ENCODE results near the gene MRPS17.
"Not testable (repeated sequence)": the region's sequence is repeated elsewhere in the genome, so short reads cannot be mapped to it uniquely, and the experiment has no call there.

The MRPS17 gene

GRCh38 chr7:55951637-55952351 lies at the start of gene MRPS17:
Gene MRPS17, plus strand, starts transcription at chr7:55951877. Its CDS starts 1,319 bp downstream, at chr7:55953196.
- peak; percentile 85 to 89 for DNase-seq (ENCODE audit: low read depth in 2 of 2)

- no peak for DNase-seq (ENCODE audit: low read depth in 2 of 2)
These were observed 47.5 kb upstream of the MRPS17 start for GRCh38 chr7:55903985-55904759.

GRCh38 chr7:55912748-55913158 lies 38.9 kb upstream of the MRPS17 start:
- no peak for DNase-seq (ENCODE audit: low read depth in 2 of 2)

- DNase-seq (ENCODE audit: low read depth in 2 of 2), result no peak
These were observed 33.9 kb upstream of the MRPS17 start for GRCh38 chr7:55917771-55918170.

GRCh38 chr7:55928006-55928767 lies 23.5 kb upstream of the MRPS17 start:
- no peak for DNase-seq (ENCODE audit: low read depth in 2 of 2)

GRCh38 chr7:55931421-55932151 lies 20.1 kb upstream of the MRPS17 start:
- DNase-seq (ENCODE audit: low read depth in 2 of 2), result no peak

GRCh38 chr7:55939514-55940123 lies 12.1 kb upstream of the MRPS17 start:
- DNase-seq (ENCODE audit: low read depth in 2 of 2), result no peak

GRCh38 chr7:55946545-55946944 lies 5.1 kb upstream of the MRPS17 start:
- DNase-seq (ENCODE audit: low read depth in 2 of 2), result no peak

- DNase-seq (ENCODE audit: low read depth in 2 of 2), result not testable (repeated sequence)
These were observed 635 bp downstream of the MRPS17 start for GRCh38 chr7:55952352-55952671.

- no peak for DNase-seq (ENCODE audit: low read depth in 2 of 2)
These were observed 2.2 kb downstream of the MRPS17 start for GRCh38 chr7:55953707-55954475.

GRCh38 chr7:55957190-55957589 lies 5.5 kb downstream of the MRPS17 start:
- no peak for DNase-seq (ENCODE audit: low read depth in 2 of 2)

GRCh38 chr7:55962014-55962413 lies 10.3 kb downstream of the MRPS17 start:
- DNase-seq (ENCODE audit: low read depth in 2 of 2), result no peak

- DNase-seq (ENCODE audit: low read depth in 2 of 2), result no peak
These were observed 12.0 kb downstream of the MRPS17 start for GRCh38 chr7:55963584-55964168.

GRCh38 chr7:55964261-55965099 lies 12.8 kb downstream of the MRPS17 start, which contains the start of gene NIPSNAP2:
Gene NIPSNAP2, plus strand, starts transcription at chr7:55964585. Its CDS starts 25 bp downstream, at chr7:55964610.
- DNase-seq (ENCODE audit: low read depth in 2 of 2), result peak; percentile 44 to 46

- no peak for DNase-seq (ENCODE audit: low read depth in 2 of 2)
These were observed 13.4 kb downstream of the MRPS17 start for GRCh38 chr7:55965100-55965470.

GRCh38 chr7:55965805-55966421 lies 14.2 kb downstream of the MRPS17 start:
- no peak for DNase-seq (ENCODE audit: low read depth in 2 of 2)

- DNase-seq (ENCODE audit: low read depth in 2 of 2), result no peak
These were observed 15.2 kb downstream of the MRPS17 start for GRCh38 chr7:55966851-55967250.

- no peak for DNase-seq (ENCODE audit: low read depth in 2 of 2)
These were observed 17.7 kb downstream of the MRPS17 start for GRCh38 chr7:55969391-55969790.

- DNase-seq (ENCODE audit: low read depth in 2 of 2), result no peak
These were observed 18.9 kb downstream of the MRPS17 start for GRCh38 chr7:55970561-55970960.
